NCI-H748 (cell line): Measurements from ENCODE around the gene PJA1.

ENCODE experiments used
- DNase-seq: peaks from one replicate; lab custom pipeline; 2025; ENCODE audit not compliant: unreplicated experiment; lab: John Stamatoyannopoulos, UW

PJA1 gene

GRCh38 chrX:69143530-69143929, 21.7 kb downstream of the PJA1 start:
- no peak for DNase-seq

GRCh38 chrX:69142788-69143469, 22.3 kb downstream of the PJA1 start:
- DNase-seq: no peak

- no peak for DNase-seq
Measured at GRCh38 chrX:69140837-69141236, 24.4 kb downstream of the PJA1 start.

DNA sequence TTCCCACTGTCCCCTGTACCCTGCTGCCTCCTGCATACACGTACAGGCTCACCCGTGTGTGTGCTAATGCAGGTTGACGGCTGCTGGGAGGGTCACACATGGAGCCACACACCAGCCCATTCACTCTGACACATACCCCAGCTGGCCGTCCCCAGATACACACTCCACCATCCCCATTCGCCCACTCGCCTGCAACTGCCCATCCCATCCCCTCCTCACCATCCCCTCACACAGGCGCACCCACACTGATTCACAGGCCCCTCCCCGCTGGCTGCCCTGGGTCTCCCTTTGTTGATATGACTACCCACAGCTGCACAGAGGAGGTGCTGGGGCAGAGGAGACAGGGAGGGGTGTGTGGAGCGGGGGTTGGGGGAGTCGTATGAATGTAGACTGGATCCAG, 25.7 kb downstream of the PJA1 start:
- no peak for DNase-seq

- no peak for DNase-seq
Measured at GRCh38 chrX:69138512-69138911, 26.7 kb downstream of the PJA1 start.

DNA sequence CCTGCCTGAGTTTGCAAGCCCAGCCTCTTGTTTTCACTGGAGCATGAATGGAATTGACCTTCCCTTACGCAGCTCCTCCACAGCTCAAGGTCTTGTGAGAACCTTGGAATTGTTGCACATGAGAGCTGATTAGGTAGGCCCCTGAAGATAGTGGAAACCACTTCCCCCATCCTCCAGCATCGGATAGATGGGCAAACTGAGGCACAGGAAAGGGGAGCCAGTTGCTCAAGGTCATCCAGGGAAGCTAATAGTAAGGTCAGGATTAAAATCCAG, 27.2 kb downstream of the PJA1 start:
- DNase-seq: no peak

GRCh38 chrX:69137371-69138117, 27.7 kb downstream of the PJA1 start:
- DNase-seq: peak; percentile 43

DNA sequence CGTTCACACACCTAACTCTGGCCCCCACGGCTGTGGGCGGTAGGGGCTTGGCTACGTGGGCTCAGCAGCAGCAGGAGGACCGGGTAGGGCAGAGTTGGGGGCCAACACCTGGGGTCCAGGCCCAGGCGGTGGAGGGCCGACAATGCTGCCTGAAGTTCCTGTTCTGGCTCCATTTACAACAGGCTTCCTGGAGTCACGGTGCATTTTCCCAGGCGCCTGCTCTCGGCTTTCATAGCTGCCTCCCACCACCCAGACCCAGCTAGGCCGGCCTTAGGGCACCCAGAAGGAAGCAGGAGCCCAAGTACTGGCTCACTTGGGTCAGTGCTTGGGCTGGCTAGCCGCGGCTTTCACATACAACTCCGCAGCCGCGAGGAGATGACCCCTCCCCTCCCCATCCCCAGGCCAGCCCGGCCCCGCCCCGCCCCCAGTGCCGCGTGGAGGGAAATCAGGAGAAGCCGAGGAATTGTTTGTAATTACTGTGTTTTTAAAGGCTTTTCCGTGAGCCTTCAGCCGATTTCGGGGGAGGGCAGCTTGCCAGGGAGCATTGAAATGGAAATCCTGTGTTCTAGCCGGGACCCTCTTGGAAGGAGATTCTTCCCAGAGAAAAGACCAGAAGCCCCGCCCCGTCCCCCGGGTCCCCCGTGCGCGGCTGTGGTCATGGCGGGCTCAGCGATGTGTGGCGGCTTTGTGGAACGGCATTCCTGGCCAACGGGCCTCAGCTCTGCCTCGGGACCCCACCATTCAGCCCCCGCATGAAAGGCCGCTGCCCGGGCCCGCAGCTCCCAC, 28.5 kb downstream of the PJA1 start:
- peak; percentile 61 for DNase-seq

GRCh38 chrX:69133921-69134542, 31.2 kb downstream of the PJA1 start:
- peak; percentile 21 for DNase-seq

DNA sequence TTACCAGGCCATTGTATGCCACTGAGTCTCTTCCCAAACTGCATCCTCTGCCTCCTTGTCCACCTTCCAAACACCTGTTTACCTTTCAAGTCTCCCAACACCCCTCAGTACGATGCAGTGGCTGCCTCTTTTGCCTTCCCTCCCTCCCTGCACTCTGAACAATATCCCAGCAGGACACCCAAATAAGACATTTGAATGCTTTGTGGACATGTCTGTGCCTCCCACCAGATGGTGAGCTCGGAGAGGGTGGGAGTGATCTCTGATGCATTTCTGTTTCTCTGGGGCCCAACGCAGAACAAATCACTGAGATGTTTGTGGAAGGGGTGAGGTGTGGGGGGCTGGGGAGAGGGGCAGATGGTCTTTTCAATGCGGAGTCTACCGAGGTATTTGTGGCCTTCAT, 33.4 kb downstream of the PJA1 start:
- peak; percentile 75 for DNase-seq

GRCh38 chrX:69130439-69130838, 34.8 kb downstream of the PJA1 start:
- peak; percentile 61 for DNase-seq

DNA sequence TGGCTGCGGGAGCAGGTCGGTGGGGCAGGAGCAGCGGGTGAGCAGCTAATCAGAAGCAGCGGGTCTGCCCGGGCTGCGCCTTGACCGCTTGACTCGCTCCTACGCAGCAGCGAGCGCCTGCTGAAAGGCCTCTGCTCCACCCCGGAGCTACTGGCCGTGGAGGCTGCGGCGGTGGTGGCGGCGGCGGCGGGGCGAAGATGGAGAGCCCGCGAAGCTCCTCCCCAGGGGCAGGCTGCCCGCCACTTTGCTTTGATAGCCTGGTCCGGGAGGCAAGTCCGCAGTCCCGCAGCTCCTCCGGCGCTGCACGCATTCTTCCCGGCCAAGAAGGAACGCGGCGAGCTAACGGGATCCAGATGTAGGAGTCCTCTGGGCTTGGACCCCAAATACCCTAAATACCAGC, 36.7 kb downstream of the PJA1 start:
- no peak for DNase-seq

GRCh38 chrX:69127466-69127865, 37.8 kb downstream of the PJA1 start:
- DNase-seq: no peak

DNA sequence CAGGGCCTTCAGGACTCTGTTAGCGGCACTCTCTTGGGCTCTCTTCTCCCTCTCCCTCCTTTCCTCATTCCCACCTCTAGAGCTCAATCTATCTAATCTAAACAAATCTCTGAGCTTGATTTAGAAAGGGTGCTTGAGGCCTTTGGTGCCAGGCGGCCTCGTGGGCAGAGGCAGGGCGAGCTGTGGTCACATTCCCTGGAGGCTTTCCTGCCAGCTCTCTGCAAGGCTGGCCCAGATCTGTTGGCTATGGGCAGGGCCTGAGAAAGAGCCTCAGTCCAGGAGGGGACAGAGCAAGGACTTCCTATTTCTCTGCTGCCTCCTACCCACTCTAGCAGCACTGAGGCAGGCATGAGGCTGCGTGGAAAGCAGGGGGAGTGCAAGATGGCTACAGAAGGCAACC, 38.6 kb downstream of the PJA1 start:
- no peak for DNase-seq

DNA sequence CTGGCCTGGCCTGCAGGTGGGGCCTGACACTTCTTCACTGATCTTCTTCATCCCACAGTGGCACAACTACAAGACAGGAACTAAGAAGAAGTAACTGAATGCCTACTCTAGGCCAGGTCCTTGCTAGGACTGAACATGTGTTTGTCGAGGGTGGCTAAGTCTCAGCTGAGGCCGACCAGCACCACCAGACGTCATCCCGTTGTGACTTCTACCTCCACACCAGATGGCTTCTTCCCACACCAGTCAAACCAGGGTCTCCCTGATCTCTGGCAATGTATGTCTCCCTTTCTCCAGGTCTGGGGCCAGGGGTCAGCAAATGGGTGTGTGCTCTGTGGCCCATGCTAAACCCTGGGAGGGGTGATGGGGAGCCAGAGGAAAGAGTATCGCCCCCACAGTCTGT, 40.2 kb downstream of the PJA1 start:
- no peak for DNase-seq

GRCh38 chrX:69124108-69124507, 41.1 kb downstream of the PJA1 start:
- DNase-seq: no peak

DNA sequence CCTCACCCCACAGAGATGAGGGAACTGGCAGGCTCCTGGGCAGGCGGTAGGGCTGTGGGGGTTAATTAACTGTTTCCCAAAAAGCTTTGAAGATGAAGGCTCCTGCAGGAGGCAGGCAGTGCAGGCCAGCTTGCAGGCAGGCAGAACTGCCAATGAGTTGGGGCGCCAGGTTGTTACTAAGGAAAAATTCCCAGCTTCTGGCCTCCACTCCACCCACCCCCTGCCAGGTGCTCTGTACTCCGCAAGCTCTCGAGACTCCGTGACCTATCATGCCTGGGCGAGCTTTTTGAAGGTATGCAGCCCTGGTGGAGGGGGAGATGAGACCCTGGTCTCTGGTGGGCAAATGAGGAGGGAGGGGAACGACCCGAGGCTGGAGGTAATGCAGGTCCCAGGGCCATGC, 41.8 kb downstream of the PJA1 start:
- DNase-seq: no peak

GRCh38 chrX:69121321-69122000, 43.8 kb downstream of the PJA1 start:
- no peak for DNase-seq

DNA sequence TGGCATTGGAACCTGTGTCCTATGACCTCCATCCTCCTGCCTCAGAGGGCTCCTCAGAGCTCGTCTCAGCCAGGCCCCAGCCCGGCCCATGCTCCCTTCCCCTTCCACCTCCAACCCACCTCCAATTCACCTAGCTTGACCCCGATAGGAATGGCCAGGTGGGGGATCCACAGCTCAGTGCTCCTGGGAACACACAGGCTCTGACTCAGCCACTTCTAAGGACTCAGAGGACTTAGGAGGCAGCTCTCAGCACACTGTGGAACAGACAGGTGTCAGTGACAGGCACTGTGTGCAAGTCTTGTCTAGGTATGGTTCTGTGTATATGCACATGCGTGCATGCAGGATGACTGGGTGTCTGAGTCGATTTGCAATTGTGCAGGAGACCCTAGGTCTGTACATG, 44.8 kb downstream of the PJA1 start:
- no peak for DNase-seq

GRCh38 chrX:69119122-69119521, 46.1 kb downstream of the PJA1 start:
- DNase-seq: no peak

GRCh38 chrX:69117876-69118526, 47.3 kb downstream of the PJA1 start:
- DNase-seq: peak; percentile 48
